ENCODE measurements around the gene KIAA2012.

GRCh38 chr2:202169832-202170424, 96.9 kb downstream of the KIAA2012 start:
- no peak for TF ChIP-seq POLR2A (IDR thresholded peaks at IDR 0.05; ENCODE audit: low read depth, low read length)
- no peak for TF ChIP-seq TAF1 (IDR thresholded peaks at IDR 0.05; ENCODE audit: borderline replicate concordance, low read depth, low read length)
- no peak for TF ChIP-seq POLR2AphosphoS5 (IDR thresholded peaks at IDR 0.05; ENCODE audit: low read depth, low read length)

Measured in GM12892 (cell line).